GM13976 (cell line): Measurements from ENCODE around the gene PTRH2.
"Not testable (repeated sequence)": the region's sequence is repeated elsewhere in the genome, so short reads cannot be mapped to it uniquely, and the experiment has no call there.

Experiments
- DNase-seq: peaks from one replicate; pipeline ENCODE4 v3.0.0; 2012; ENCODE audit warnings: low spot score
- CTCF ChIP-seq: IDR thresholded peaks from 2 replicates; pipeline ENCODE4 v1.5.1; 2012; ENCODE audit warnings: borderline replicate concordance, mild to moderate bottlenecking; ENCODE audit not compliant: insufficient read depth; ENCODE audit errors: extremely low read depth, missing control alignments, control extremely low read depth
- in situ Hi-C: fragments of 300-500 bp; cut with MboI; formaldehyde crosslinking; loops from one replicate; pipeline ENCODE4 v1.12.0; 2022; ENCODE audit warnings: low sequenced_read_pairs, mixed read lengths, inconsistent platforms; ENCODE audit not compliant: unreplicated experiment

Gene PTRH2

GRCh38 chr17:59669944-59670343 is 37.3 kb downstream of the PTRH2 start:
- DNase-seq, result no peak
- TF ChIP-seq CTCF, result no peak
- in situ Hi-C loops, result no loop called here

- no peak for DNase-seq
- no peak for TF ChIP-seq CTCF
- in situ Hi-C loops, result no loop called here
Measured at GRCh38 chr17:59669411-59669810, 37.8 kb downstream of the PTRH2 start.

- no peak for DNase-seq
- no peak for TF ChIP-seq CTCF
- in situ Hi-C loops, result no loop called here
Measured at GRCh38 chr17:59668816-59669215, 38.4 kb downstream of the PTRH2 start.

GRCh38 chr17:59666235-59666634 is 41.0 kb downstream of the PTRH2 start:
- in situ Hi-C loops, result no loop called here
- TF ChIP-seq CTCF, result no peak
- DNase-seq, result no peak

- DNase-seq, in situ Hi-C loops: not testable (repeated sequence)
Measured at GRCh38 chr17:59656624-59657023, 50.6 kb downstream of the PTRH2 start.

GRCh38 chr17:59652119-59652518 is 55.1 kb downstream of the PTRH2 start:
- TF ChIP-seq CTCF, result no peak
- DNase-seq, result no peak
- in situ Hi-C loops, result no loop called here

GRCh38 chr17:59651346-59651745 is 55.9 kb downstream of the PTRH2 start:
- in situ Hi-C loops, result no loop called here
- no peak for DNase-seq
- no peak for TF ChIP-seq CTCF
